K562 (cell line): ENCODE results near the gene SHISA6.

Source experiments
- DPF2 ChIP-seq: fragments of 450-650 bp; IDR thresholded peaks from 2 replicates; pipeline ENCODE4 v1.6.1; 2016
- GABPA ChIP-seq: fragments of 200-800 bp; sonication (Bioruptor generic); conservative IDR thresholded peaks from 2 replicates; pipeline ENCODE4 v1.6.1; 2016; ENCODE audit warnings: low read depth, missing genetic modification characterization, missing compliant biosample characterization
- HSF4 ChIP-seq: fragments of 250-450 bp; sonication (Bioruptor Pico); IDR thresholded peaks from 2 replicates; pipeline ENCODE4 v2.1.2; 2022; ENCODE audit warnings: mild to moderate bottlenecking, moderate library complexity, borderline replicate concordance
- MAZ ChIP-seq, 2 experiments: fragments of 450-650 bp in 1 of 2; sonication (generic) in 1 of 2; formaldehyde crosslinking; IDR thresholded peaks in 1 of 2; conservative IDR thresholded peaks in 1 of 2; 2 replicates each; pipeline versions ENCODE4 v1.4.0 to v1.5.0; 2020; ENCODE audit warnings: mild to moderate bottlenecking in 1 of 2, missing genetic modification reagents in 1 of 2
- NR3C1 ChIP-seq: sonication (generic); formaldehyde crosslinking; IDR thresholded peaks from 2 replicates; pipeline ENCODE4 v1.8.1; 2022; ENCODE audit warnings: missing genetic modification reagents
- POLR2AphosphoS2 ChIP-seq: IDR thresholded peaks from 2 replicates; pipeline ENCODE4 v1.6.1; 2012; ENCODE audit warnings: low read length, improper control_type of control experiment
- POLR3A ChIP-seq: IDR thresholded peaks from 2 replicates; pipeline ENCODE4 v1.6.1; 2011; ENCODE audit warnings: borderline replicate concordance, mild to moderate bottlenecking, moderate library complexity; ENCODE audit not compliant: insufficient read length, insufficient read depth; ENCODE audit errors: extremely low read depth
- USF2 ChIP-seq: sonication (generic); formaldehyde crosslinking; IDR thresholded peaks from 2 replicates; pipeline ENCODE4 v1.5.0; 2020; ENCODE audit warnings: missing genetic modification reagents

- no peak for TF ChIP-seq DPF2
- TF ChIP-seq USF2 (CRISPR knock-in tag) = no peak
- no peak for TF ChIP-seq NR3C1
- no peak for TF ChIP-seq POLR2AphosphoS2
- TF ChIP-seq HSF4 (CRISPR knock-in tag) = no peak
- TF ChIP-seq GABPA (tag) = no peak
- no peak for TF ChIP-seq POLR3A
- no peak for TF ChIP-seq MAZ (CRISPR knock-in tag; conservative IDR thresholded peaks at IDR 0.05 in 1 of 2, IDR thresholded peaks at IDR 0.05 in 1 of 2)
Observed at GRCh38 chr17:11252146-11252545, 11.1 kb downstream of the SHISA6 start.
